CD4-positive, alpha-beta T cell (primary cell): ENCODE data around the gene LRP1B. TPM values are rescaled to one million over a fixed set of nuclear protein-coding genes. Genes with fewer than 3 reads are reported as not detected.

Source experiments
- ATAC-seq: fragments of 200-7000 bp; cut with Tn5 transposase; one replicate; pipeline ENCODE4 v1.10.0; 2022; ENCODE audit warnings: mild to moderate bottlenecking; ENCODE audit not compliant: poor library complexity
- CTCF ChIA-PET: fragments of 350-600 bp; sonication (Branson Sonifier 250); formaldehyde crosslinking; loops from one replicate; lab custom pipeline; 2021; ENCODE audit warnings: antibody characterized with exemption, inconsistent platforms; lab: Charles Lee
- POLR2A ChIA-PET: fragments of 350-600 bp; sonication (Branson Sonifier 250); formaldehyde crosslinking; loops from one replicate; lab custom pipeline; 2021; ENCODE audit warnings: antibody characterized with exemption, inconsistent platforms; lab: Charles Lee
- DNase-seq, 14 experiments: peaks; one replicate each; pipeline ENCODE4 v3.0.0-alpha.2; 2013 to 2020; ENCODE audit warnings: mixed read lengths in 2 of 14
- H3K27ac ChIP-seq, 2 donors: one replicate each; pipeline versions ENCODE4 v1.5.1 to v1.7.0; 2013; ENCODE audit warnings: low read length in 2 of 2, low read depth in 1 of 2, mild to moderate bottlenecking in 1 of 2
- H3K27me3 ChIP-seq, 2 experiments: 1 replicate in 1 of 2; 2 replicates in 1 of 2; pipeline versions ENCODE4 v1.6.1 to v1.7.0; 2013; ENCODE audit warnings: low read length in 2 of 2, control low read depth in 1 of 2, mild to moderate bottlenecking in 1 of 2, moderate library complexity in 1 of 2; ENCODE audit not compliant: insufficient read depth in 2 of 2, control insufficient read depth in 1 of 2
- H3K36me3 ChIP-seq: one replicate; pipeline ENCODE4 v1.6.1; 2013; ENCODE audit warnings: low read length, control low read depth; ENCODE audit not compliant: insufficient read depth
- H3K4me1 ChIP-seq: one replicate; pipeline ENCODE4 v1.6.1; 2013; ENCODE audit warnings: low read length, control low read depth; ENCODE audit not compliant: insufficient read depth
- H3K4me3 ChIP-seq: one replicate; pipeline ENCODE4 v1.5.1; 2013; ENCODE audit warnings: mild to moderate bottlenecking, low read length, moderate library complexity
- H3K9me3 ChIP-seq, 2 experiments: 1 replicate in 1 of 2; 2 replicates in 1 of 2; pipeline versions ENCODE4 v1.6.1 to v1.7.0; 2013; ENCODE audit warnings: low read length in 2 of 2, mild to moderate bottlenecking in 2 of 2, control low read depth in 1 of 2, moderate library complexity in 1 of 2; ENCODE audit not compliant: control insufficient read depth in 1 of 2, insufficient read depth in 1 of 2
- H3K27ac Mint-ChIP-seq: one replicate; pipeline ENCODE4 v1.8.0; 2020; ENCODE audit warnings: mixed read lengths
- H3K27me3 Mint-ChIP-seq: one replicate; pipeline ENCODE4 v1.8.0; 2021; ENCODE audit warnings: mixed read lengths
- H3K36me3 Mint-ChIP-seq: one replicate; pipeline ENCODE4 v1.8.0; 2021; ENCODE audit warnings: low read depth, mixed read lengths
- H3K4me1 Mint-ChIP-seq: one replicate; pipeline ENCODE4 v1.8.0; 2021; ENCODE audit warnings: low read depth, mixed read lengths
- H3K4me3 Mint-ChIP-seq: one replicate; pipeline ENCODE4 v1.8.0; 2020; ENCODE audit warnings: mild to moderate bottlenecking, mixed read lengths
- H3K9me3 Mint-ChIP-seq: one replicate; pipeline ENCODE4 v1.8.0; 2020; ENCODE audit warnings: mixed read lengths
- CTCF ChIP-seq: fragments of 200-600 bp; IDR thresholded peaks from one replicate; pipeline ENCODE4 v1.8.0; 2022; ENCODE audit warnings: antibody characterized with exemption, mild to moderate bottlenecking
- intact Hi-C, 2 experiments: fragments of 100-400 bp; cut with DNase I in 1 of 2; cut with micrococcal nuclease in 1 of 2; formaldehyde crosslinking; loops; one replicate each; pipeline versions ENCODE4 v1.15.1 to v1.9.0; 2023 to 2025; cut with DNase I, micrococcal nuclease
- total RNA-seq, 174 experiments: library from RNA in 2 of 174; stranded (reverse) in 2 of 174; gene quantifications; one replicate each; pipeline ENCODE4 v1.2.3 and lab custom pipeline; 2021 to 2026

Gene LRP1B
- total RNA-seq, 2 experiments from 2014 or later, result not detected

- Mint-ChIP-seq H3K4me3 (no peak overlapping the region), H3K27me3 (no peaks in the 10 kb centered on the region), H3K36me3 (no peaks in the 10 kb centered on the region), H3K4me1 (no peaks in the 10 kb centered on the region), H3K27ac (no peak overlapping the region), H3K9me3 (peaks cover 2% of the 10 kb centered on the region)
- DNase-seq (no peak), ATAC-seq (no peak)
- ChIA-PET CTCF (no interaction called here), POLR2A (no interaction called here)
- no peaks in the 10 kb centered on the region for H3K9me3 ChIP-seq
- no peak overlapping the region for H3K4me3 ChIP-seq
- intact Hi-C loops, result no loop called here
- H3K27ac ChIP-seq, result no peak overlapping the region
- H3K4me1 ChIP-seq, result no peaks in the 10 kb centered on the region
- no peaks in the 10 kb centered on the region for H3K27me3 ChIP-seq
- no peak for TF ChIP-seq CTCF
- H3K36me3 ChIP-seq, result no peaks in the 10 kb centered on the region
Measured at GRCh38 chr2:142010477-142011270, 120.1 kb downstream of the LRP1B start.

- TF ChIP-seq CTCF, result no peak
- H3K4me1 ChIP-seq, result no peaks in the 10 kb centered on the region
- Mint-ChIP-seq H3K27ac (no peak overlapping the region), H3K27me3 (no peaks in the 10 kb centered on the region), H3K4me1 (no peaks in the 10 kb centered on the region), H3K36me3 (no peaks in the 10 kb centered on the region), H3K4me3 (no peak overlapping the region), H3K9me3 (peaks cover 2% of the 10 kb centered on the region)
- ChIA-PET CTCF (no interaction called here), POLR2A (no interaction called here)
- H3K4me3 ChIP-seq, result no peak overlapping the region
- H3K27me3 ChIP-seq, result no peaks in the 10 kb centered on the region
- DNase-seq (no peak), ATAC-seq (no peak)
- no peaks in the 10 kb centered on the region for H3K36me3 ChIP-seq
- H3K9me3 ChIP-seq, result peaks cover 0 to 3% of the 10 kb centered on the region in 2 experiments
- intact Hi-C loops, result no loop called here
- no peak overlapping the region for H3K27ac ChIP-seq
Measured at GRCh38 chr2:142008135-142008744, 122.6 kb downstream of the LRP1B start.

- CTCF ChIA-PET, result no interaction called here
- no peaks in the 10 kb centered on the region for H3K4me1 ChIP-seq
- Mint-ChIP-seq H3K4me3 (no peak overlapping the region), H3K9me3 (peaks cover 3% of the 10 kb centered on the region), H3K4me1 (no peaks in the 10 kb centered on the region), H3K36me3 (no peaks in the 10 kb centered on the region), H3K27me3 (no peaks in the 10 kb centered on the region), H3K27ac (no peak overlapping the region)
- intact Hi-C loops, result no loop called here
- no peak for ATAC-seq
- H3K27ac ChIP-seq, result no peak overlapping the region
- peaks cover 4% of the 10 kb centered on the region in 2 experiments for H3K9me3 ChIP-seq
- H3K27me3 ChIP-seq, result no peaks in the 10 kb centered on the region
- POLR2A ChIA-PET, result no interaction called here
- no peak overlapping the region for H3K4me3 ChIP-seq
- TF ChIP-seq CTCF, result no peak
- DNase-seq, result no peak
- H3K36me3 ChIP-seq, result no peaks in the 10 kb centered on the region
Measured at GRCh38 chr2:141994066-141994465, 136.8 kb downstream of the LRP1B start.
